ENCODE data around the gene TMEM134.
A peak's percentile ranks its signal among the peaks of the same experiment; 100 is the strongest.

Gene TMEM134

GRCh38 chr11:67504950-67505581, 36.0 kb upstream of the TMEM134 start, which contains the start of gene PITPNM1:
TSS of gene PITPNM1 (minus strand) at chr11:67505363. CDS start at chr11:67504180, 1,183 bp downstream.
- DNase-seq (ENCODE audit: low spot score), result peak; percentile 91
- no peak for TF ChIP-seq CTCF (IDR thresholded peaks at IDR 0.05; ENCODE audit: borderline replicate concordance, control extremely low read depth, extremely low read depth, insufficient read depth, missing control alignments)
- in situ Hi-C loops (cut with MboI; ENCODE audit: low sequenced_read_pairs, unreplicated experiment), result loop anchor here (10.0 kb wide), 1 partner anchor 120 kb away; no protein-coding TSS in a partner anchor

- in situ Hi-C loops (cut with MboI; ENCODE audit: low sequenced_read_pairs, unreplicated experiment), result loop anchor here (10.0 kb wide), 1 partner anchor 119 kb away; no protein-coding TSS in a partner anchor
- DNase-seq (ENCODE audit: low spot score), result peak; percentile 72
- no peak for TF ChIP-seq CTCF (IDR thresholded peaks at IDR 0.05; ENCODE audit: borderline replicate concordance, control extremely low read depth, extremely low read depth, insufficient read depth, missing control alignments)
These were observed 35.2 kb upstream of the TMEM134 start for GRCh38 chr11:67504005-67504949.

GRCh38 chr11:67503119-67504004, 34.3 kb upstream of the TMEM134 start:
- in situ Hi-C loops (cut with MboI; ENCODE audit: low sequenced_read_pairs, unreplicated experiment), result loop anchor here (10.0 kb wide), 1 partner anchor 119 kb away; no protein-coding TSS in a partner anchor
- DNase-seq (ENCODE audit: low spot score), result no peak
- no peak for TF ChIP-seq CTCF (IDR thresholded peaks at IDR 0.05; ENCODE audit: borderline replicate concordance, control extremely low read depth, extremely low read depth, insufficient read depth, missing control alignments)

GRCh38 chr11:67502328-67502979, 33.4 kb upstream of the TMEM134 start:
- no peak for DNase-seq (ENCODE audit: low spot score)
- in situ Hi-C loops (cut with MboI; ENCODE audit: low sequenced_read_pairs, unreplicated experiment), result loop anchor here (10.0 kb wide), 1 partner anchor 118 kb away; no protein-coding TSS in a partner anchor
- TF ChIP-seq CTCF (IDR thresholded peaks at IDR 0.05; ENCODE audit: borderline replicate concordance, control extremely low read depth, extremely low read depth, insufficient read depth, missing control alignments), result no peak

GRCh38 chr11:67501854-67502253, 32.8 kb upstream of the TMEM134 start:
- no peak for TF ChIP-seq CTCF (IDR thresholded peaks at IDR 0.05; ENCODE audit: borderline replicate concordance, control extremely low read depth, extremely low read depth, insufficient read depth, missing control alignments)
- no peak for DNase-seq (ENCODE audit: low spot score)
- in situ Hi-C loops (cut with MboI; ENCODE audit: low sequenced_read_pairs, unreplicated experiment), result loop anchor here (10.0 kb wide), 1 partner anchor 117 kb away; no protein-coding TSS in a partner anchor

All from GM13976 (cell line).